Measurements from ENCODE around the gene DGKI. TPM values are rescaled to one million over a fixed set of nuclear protein-coding genes. Genes with fewer than 3 reads are reported as not detected.

DGKI gene
- total RNA-seq, 1 experiment from 2014 or later: not detected

GRCh38 chr7:137408126-137408525, 438.6 kb downstream of the DGKI start:
- no peak overlapping the region for H3K9ac ChIP-seq (ENCODE audit: low read length)
- peaks cover 32% of the 10 kb centered on the region for H3K4me1 ChIP-seq (ENCODE audit: low read length)
- H3K27ac ChIP-seq (ENCODE audit: low read length): no peak overlapping the region
- no peaks in the 10 kb centered on the region for H3K9me3 ChIP-seq (ENCODE audit: low read length)
- H3K27me3 ChIP-seq (ENCODE audit: low read length): no peaks in the 10 kb centered on the region
- H2AFZ ChIP-seq (ENCODE audit: low read length): no peak overlapping the region; the same call in 1 of the 2 replicates
- H3K4me2 ChIP-seq (ENCODE audit: low read depth, low read length, poor library complexity, severe bottlenecking): no peak overlapping the region
- H4K20me1 ChIP-seq (ENCODE audit: insufficient read depth, low read depth, low read length): no peaks in the 10 kb centered on the region
- no peak for DNase-seq
- no peak overlapping the region for H3K4me3 ChIP-seq (ENCODE audit: low read length)
- no peaks in the 10 kb centered on the region for H3K9me2 ChIP-seq (replicated peaks; ENCODE audit: insufficient read depth, low read length)
- H3K79me2 ChIP-seq (ENCODE audit: low read length): no peaks in the 10 kb centered on the region
- no peaks in the 10 kb centered on the region for H3K36me3 ChIP-seq (ENCODE audit: insufficient read depth, low read length)

- Histone ChIP-seq H2AFZ (ENCODE audit: low read length) (no peak overlapping the region), H3K4me2 (ENCODE audit: low read depth, low read length, poor library complexity, severe bottlenecking) (no peak overlapping the region), H3K9ac (ENCODE audit: low read length) (no peak overlapping the region), H3K36me3 (ENCODE audit: insufficient read depth, low read length) (no peaks in the 10 kb centered on the region), H3K27me3 (ENCODE audit: low read length) (no peaks in the 10 kb centered on the region), H3K4me3 (ENCODE audit: low read length) (no peak overlapping the region), H3K9me2 (replicated peaks; ENCODE audit: insufficient read depth, low read length) (no peaks in the 10 kb centered on the region), H3K9me3 (ENCODE audit: low read length) (no peaks in the 10 kb centered on the region), H3K27ac (ENCODE audit: low read length) (no peak overlapping the region), H3K4me1 (ENCODE audit: low read length) (peaks cover 24% of the 10 kb centered on the region), H4K20me1 (ENCODE audit: insufficient read depth, low read depth, low read length) (no peaks in the 10 kb centered on the region), H3K79me2 (ENCODE audit: low read length) (no peaks in the 10 kb centered on the region)
- DNase-seq: no peak
Observed at GRCh38 chr7:137407078-137407477, 439.7 kb downstream of the DGKI start.

GRCh38 chr7:137404660-137405317, 442.0 kb downstream of the DGKI start:
- no peaks in the 10 kb centered on the region for H3K79me2 ChIP-seq (ENCODE audit: low read length)
- peaks cover 8% of the 10 kb centered on the region for H3K4me1 ChIP-seq (ENCODE audit: low read length)
- H3K27me3 ChIP-seq (ENCODE audit: low read length): no peaks in the 10 kb centered on the region
- H2AFZ ChIP-seq (ENCODE audit: low read length): no peak overlapping the region
- H4K20me1 ChIP-seq (ENCODE audit: insufficient read depth, low read depth, low read length): no peaks in the 10 kb centered on the region
- no peak overlapping the region for H3K9ac ChIP-seq (ENCODE audit: low read length)
- no peak overlapping the region for H3K4me3 ChIP-seq (ENCODE audit: low read length)
- no peaks in the 10 kb centered on the region for H3K9me2 ChIP-seq (replicated peaks; ENCODE audit: insufficient read depth, low read length)
- no peaks in the 10 kb centered on the region for H3K9me3 ChIP-seq (ENCODE audit: low read length)
- H3K36me3 ChIP-seq (ENCODE audit: insufficient read depth, low read length): no peaks in the 10 kb centered on the region
- no peak for DNase-seq
- H3K4me2 ChIP-seq (ENCODE audit: low read depth, low read length, poor library complexity, severe bottlenecking): no peak overlapping the region
- no peak overlapping the region for H3K27ac ChIP-seq (ENCODE audit: low read length)

DNA sequence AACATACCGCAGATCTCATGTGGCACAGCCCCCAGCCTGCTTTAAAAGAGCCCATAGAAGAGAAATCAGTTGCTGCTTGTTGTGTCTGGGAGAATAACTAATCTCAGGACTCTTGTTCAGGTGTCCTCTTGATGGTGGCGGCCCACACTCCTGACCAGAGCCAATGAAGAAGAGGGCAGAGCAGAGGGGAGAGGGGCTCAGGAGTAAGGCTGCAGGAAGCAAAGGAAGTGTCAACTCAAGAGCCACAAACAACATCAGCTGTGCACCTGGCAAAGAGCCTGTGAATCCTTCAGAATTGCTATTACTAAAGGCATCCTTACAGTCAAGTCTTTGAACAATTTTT, 443.4 kb downstream of the DGKI start:
- Histone ChIP-seq H3K9me2 (replicated peaks; ENCODE audit: insufficient read depth, low read length) (no peaks in the 10 kb centered on the region), H3K4me1 (ENCODE audit: low read length) (peaks cover 5% of the 10 kb centered on the region), H3K4me2 (ENCODE audit: low read depth, low read length, poor library complexity, severe bottlenecking) (no peak overlapping the region), H3K27ac (ENCODE audit: low read length) (no peak overlapping the region), H2AFZ (ENCODE audit: low read length) (no peak overlapping the region), H3K4me3 (ENCODE audit: low read length) (no peak overlapping the region), H3K9me3 (ENCODE audit: low read length) (no peaks in the 10 kb centered on the region), H4K20me1 (ENCODE audit: insufficient read depth, low read depth, low read length) (no peaks in the 10 kb centered on the region), H3K27me3 (ENCODE audit: low read length) (no peaks in the 10 kb centered on the region), H3K79me2 (ENCODE audit: low read length) (no peaks in the 10 kb centered on the region), H3K36me3 (ENCODE audit: insufficient read depth, low read length) (no peaks in the 10 kb centered on the region), H3K9ac (ENCODE audit: low read length) (no peak overlapping the region)
- no peak for DNase-seq

GRCh38 chr7:137402536-137403352, 444.0 kb downstream of the DGKI start:
- no peaks in the 10 kb centered on the region for H3K27me3 ChIP-seq (ENCODE audit: low read length)
- no peak overlapping the region for H3K9ac ChIP-seq (ENCODE audit: low read length)
- H3K27ac ChIP-seq (ENCODE audit: low read length): no peak overlapping the region
- no peaks in the 10 kb centered on the region for H3K79me2 ChIP-seq (ENCODE audit: low read length)
- H4K20me1 ChIP-seq (ENCODE audit: insufficient read depth, low read depth, low read length): no peaks in the 10 kb centered on the region
- H3K9me3 ChIP-seq (ENCODE audit: low read length): no peaks in the 10 kb centered on the region
- H3K36me3 ChIP-seq (ENCODE audit: insufficient read depth, low read length): no peaks in the 10 kb centered on the region
- no peaks in the 10 kb centered on the region; the same call in 1 of the 2 replicates for H3K4me1 ChIP-seq (ENCODE audit: low read length)
- no peaks in the 10 kb centered on the region for H3K9me2 ChIP-seq (replicated peaks; ENCODE audit: insufficient read depth, low read length)
- DNase-seq: no peak
- H3K4me2 ChIP-seq (ENCODE audit: low read depth, low read length, poor library complexity, severe bottlenecking): no peak overlapping the region
- no peak overlapping the region for H3K4me3 ChIP-seq (ENCODE audit: low read length)
- H2AFZ ChIP-seq (ENCODE audit: low read length): no peak overlapping the region

GRCh38 chr7:137399827-137400823, 446.6 kb downstream of the DGKI start:
- H3K79me2 ChIP-seq (ENCODE audit: low read length): no peaks in the 10 kb centered on the region
- H3K36me3 ChIP-seq (ENCODE audit: insufficient read depth, low read length): no peaks in the 10 kb centered on the region
- no peak overlapping the region for H3K9ac ChIP-seq (ENCODE audit: low read length)
- H3K27ac ChIP-seq (ENCODE audit: low read length): no peak overlapping the region
- H3K4me3 ChIP-seq (ENCODE audit: low read length): no peak overlapping the region
- no peaks in the 10 kb centered on the region for H3K9me3 ChIP-seq (ENCODE audit: low read length)
- no peaks in the 10 kb centered on the region for H3K4me1 ChIP-seq (ENCODE audit: low read length)
- DNase-seq: no peak
- no peaks in the 10 kb centered on the region for H3K27me3 ChIP-seq (ENCODE audit: low read length)
- H3K9me2 ChIP-seq (replicated peaks; ENCODE audit: insufficient read depth, low read length): no peaks in the 10 kb centered on the region
- H2AFZ ChIP-seq (ENCODE audit: low read length): no peak overlapping the region
- no peak overlapping the region for H3K4me2 ChIP-seq (ENCODE audit: low read depth, low read length, poor library complexity, severe bottlenecking)
- no peaks in the 10 kb centered on the region for H4K20me1 ChIP-seq (ENCODE audit: insufficient read depth, low read depth, low read length)

DNA sequence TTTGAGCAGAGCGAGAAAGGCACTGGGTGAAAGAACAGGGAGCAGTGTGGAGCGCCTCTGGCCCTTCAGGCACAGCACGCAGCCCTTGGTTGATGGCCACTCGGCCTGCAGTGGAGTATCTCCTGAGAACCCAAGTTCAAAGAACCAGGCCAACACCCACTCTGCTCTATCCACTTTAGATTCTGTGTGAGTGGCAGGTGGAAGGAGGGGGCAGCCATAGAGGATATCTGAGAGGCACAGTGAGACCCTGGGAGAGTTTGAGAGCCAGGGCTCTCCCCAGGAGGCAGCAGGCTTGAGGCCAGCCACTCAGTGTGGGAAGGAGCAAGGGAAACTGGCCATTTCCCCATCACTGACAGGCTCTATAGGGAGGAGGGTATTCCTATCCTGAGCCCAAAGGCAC, 450.7 kb downstream of the DGKI start:
- Histone ChIP-seq H4K20me1 (ENCODE audit: insufficient read depth, low read depth, low read length) (no peaks in the 10 kb centered on the region), H3K4me2 (ENCODE audit: low read depth, low read length, poor library complexity, severe bottlenecking) (no peak overlapping the region), H2AFZ (ENCODE audit: low read length) (no peak overlapping the region), H3K27me3 (ENCODE audit: low read length) (no peaks in the 10 kb centered on the region), H3K27ac (ENCODE audit: low read length) (no peak overlapping the region), H3K9me3 (ENCODE audit: low read length) (no peaks in the 10 kb centered on the region), H3K9ac (ENCODE audit: low read length) (no peak overlapping the region), H3K4me1 (ENCODE audit: low read length) (peaks cover 5% of the 10 kb centered on the region), H3K4me3 (ENCODE audit: low read length) (no peak overlapping the region), H3K9me2 (replicated peaks; ENCODE audit: insufficient read depth, low read length) (no peaks in the 10 kb centered on the region), H3K79me2 (ENCODE audit: low read length) (no peaks in the 10 kb centered on the region), H3K36me3 (ENCODE audit: insufficient read depth, low read length) (no peaks in the 10 kb centered on the region)
- no peak for DNase-seq

DNA sequence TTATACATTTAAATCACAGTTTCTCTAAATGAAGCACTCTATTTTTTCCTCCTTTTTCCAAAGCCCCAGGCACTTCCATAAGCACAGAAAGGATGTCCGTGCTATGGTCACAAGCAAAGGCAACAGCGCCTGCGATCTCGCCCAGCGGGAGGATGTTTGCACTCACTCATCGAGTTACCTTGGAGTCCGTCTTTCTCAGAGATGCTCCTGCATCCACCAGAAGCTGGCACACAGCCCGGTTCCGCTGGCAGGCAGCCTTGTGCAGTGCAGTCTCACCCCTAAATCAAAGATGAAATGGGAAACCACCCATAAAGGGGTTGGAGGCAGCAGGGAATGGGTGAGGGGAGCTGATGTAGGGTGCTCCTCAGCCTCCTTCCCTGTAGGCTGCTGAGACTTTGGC, 451.4 kb downstream of the DGKI start:
- no peak overlapping the region for H3K9ac ChIP-seq (ENCODE audit: low read length)
- H2AFZ ChIP-seq (ENCODE audit: low read length): no peak overlapping the region
- no peak overlapping the region for H3K4me3 ChIP-seq (ENCODE audit: low read length)
- peaks cover 5% of the 10 kb centered on the region for H3K4me1 ChIP-seq (ENCODE audit: low read length)
- H3K9me3 ChIP-seq (ENCODE audit: low read length): no peaks in the 10 kb centered on the region
- H3K27me3 ChIP-seq (ENCODE audit: low read length): no peaks in the 10 kb centered on the region
- H3K9me2 ChIP-seq (replicated peaks; ENCODE audit: insufficient read depth, low read length): no peaks in the 10 kb centered on the region
- no peak for DNase-seq
- H4K20me1 ChIP-seq (ENCODE audit: insufficient read depth, low read depth, low read length): no peaks in the 10 kb centered on the region
- no peaks in the 10 kb centered on the region for H3K79me2 ChIP-seq (ENCODE audit: low read length)
- H3K4me2 ChIP-seq (ENCODE audit: low read depth, low read length, poor library complexity, severe bottlenecking): no peak overlapping the region
- H3K27ac ChIP-seq (ENCODE audit: low read length): no peak overlapping the region
- no peaks in the 10 kb centered on the region for H3K36me3 ChIP-seq (ENCODE audit: insufficient read depth, low read length)

Measured in Karpas-422 (cell line).